Lung microvascular endothelial cell (primary cell): ENCODE measurements around the gene HES5. TPM values are rescaled to one million over a fixed set of nuclear protein-coding genes. Genes with fewer than 3 reads are reported as not detected.

ENCODE experiments used
- DNase-seq, 2 donors: peaks; one replicate each; pipeline versions ENCODE4 v3.0.0 to v3.0.0-alpha.2; 2010; ENCODE audit warnings: low read depth in 2 of 2
- total RNA-seq: library from RNA; depleted of rRNA; stranded (reverse); fragments of >200 nt; gene quantifications from 2 replicates; pipeline ENCODE4 v1.2.1, GENCODE V29; 2014

The HES5 gene
- total RNA-seq, 1 donor from 2014 or later, result not detected

DNA sequence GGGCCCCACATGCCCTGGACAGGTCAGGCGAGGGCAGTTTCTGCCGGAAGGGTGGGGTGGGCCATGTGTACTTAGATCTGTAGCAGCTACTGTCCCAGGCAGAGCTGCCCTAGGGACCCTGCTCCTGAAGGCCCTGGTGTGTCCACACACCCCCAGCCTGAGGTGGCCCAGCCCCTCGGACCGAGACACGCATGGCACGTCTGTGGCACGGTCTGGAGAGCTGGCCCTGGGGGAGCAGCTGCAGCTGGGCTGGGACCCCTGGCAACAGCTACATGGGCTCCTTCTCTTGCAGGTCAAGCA, 28.3 kb downstream of the HES5 start:
- DNase-seq, result no peak

DNA sequence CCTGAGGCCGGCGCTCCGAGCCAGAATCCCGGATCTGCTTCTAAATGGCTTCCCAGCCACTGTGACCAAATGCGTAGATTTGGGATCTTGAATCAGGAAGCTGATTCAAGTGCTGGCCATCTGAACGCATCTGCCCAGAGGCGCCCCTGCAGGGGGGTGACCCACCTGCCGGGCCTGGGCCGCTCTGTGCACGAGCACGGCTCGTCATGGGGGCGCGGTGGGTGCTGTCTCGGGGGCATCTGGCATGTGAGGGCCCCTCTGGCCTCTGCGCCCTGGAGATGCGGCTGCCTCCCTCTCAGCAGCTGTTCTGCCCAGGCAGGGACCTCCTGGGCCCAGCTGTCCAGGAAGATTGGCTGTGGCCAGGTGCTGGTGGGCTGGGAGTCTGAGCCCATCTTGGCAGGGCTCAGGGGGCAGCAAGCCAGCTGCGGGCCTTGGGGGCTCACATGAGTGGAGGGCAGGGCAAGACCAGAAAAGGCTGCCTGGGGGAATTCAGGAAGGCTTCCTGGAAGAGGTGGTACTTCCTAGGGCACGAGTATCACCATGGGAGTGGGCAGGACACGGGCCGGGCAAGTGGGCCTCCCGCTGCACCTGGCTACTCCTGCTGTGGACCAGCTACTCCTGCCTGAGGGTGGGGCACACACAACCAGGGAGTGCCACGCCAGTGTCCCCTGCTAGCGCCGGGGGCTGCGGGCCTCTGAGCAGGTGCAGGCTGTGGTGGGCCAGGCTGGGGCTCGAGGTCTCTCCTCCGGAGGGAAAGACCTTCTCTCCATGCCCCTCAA, 28.8 kb downstream of the HES5 start:
- no peak for DNase-seq

DNA sequence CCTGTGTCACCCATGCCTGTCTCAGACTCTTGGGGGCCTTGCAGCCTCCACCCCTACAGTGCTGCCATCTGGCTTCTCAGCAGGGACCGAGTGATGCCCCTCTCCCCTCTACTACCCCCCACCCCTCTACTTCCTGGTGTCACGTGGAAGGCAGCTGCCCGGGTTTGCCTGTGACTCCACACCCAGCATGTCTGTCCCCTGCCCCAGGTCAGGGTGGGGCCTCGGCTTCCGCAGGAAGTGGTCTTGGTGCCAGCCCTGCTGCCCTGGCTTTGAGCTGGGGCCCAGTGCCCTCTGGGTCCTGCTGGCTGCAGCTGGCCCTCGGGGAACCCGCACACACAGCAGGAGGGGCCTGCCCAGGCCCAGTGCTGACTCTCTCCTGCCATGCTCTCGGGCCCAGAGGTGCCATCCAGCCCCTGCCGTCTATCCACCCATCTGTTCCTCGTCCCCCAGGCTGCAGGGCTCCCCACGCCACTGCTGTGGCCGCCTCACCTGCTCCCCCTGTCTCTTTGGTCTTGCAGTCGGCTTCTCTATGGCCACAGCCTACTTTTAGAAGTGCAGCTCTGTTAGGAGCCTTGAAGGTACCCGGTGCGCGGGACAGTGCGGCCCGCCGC, 30.0 kb downstream of the HES5 start:
- DNase-seq, result no peak

DNA sequence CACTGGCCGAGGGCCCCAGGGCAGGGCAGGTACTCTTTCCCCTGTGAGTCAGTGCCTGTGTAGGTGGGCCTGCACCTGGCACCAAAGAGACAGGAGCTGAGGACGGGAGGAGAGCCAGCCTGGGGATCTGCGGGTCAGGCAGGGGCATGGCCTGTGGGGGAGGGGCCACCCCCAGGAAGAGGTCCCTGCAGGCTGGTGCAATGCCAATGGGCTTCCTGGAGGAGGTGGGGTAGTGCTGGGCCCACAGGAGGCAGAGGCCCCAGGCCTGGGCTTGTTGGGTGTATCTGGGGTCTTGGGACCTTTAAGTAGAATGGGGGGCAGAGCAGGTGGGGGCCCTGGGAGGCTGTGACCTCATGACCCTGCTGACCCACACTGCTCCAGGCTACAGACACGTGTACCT, 30.8 kb downstream of the HES5 start:
- DNase-seq, result no peak

- DNase-seq, result no peak
Observed at GRCh38 chr1:2498648-2499047, 31.4 kb downstream of the HES5 start.

GRCh38 chr1:2497891-2498290, 32.2 kb downstream of the HES5 start:
- no peak for DNase-seq

DNA sequence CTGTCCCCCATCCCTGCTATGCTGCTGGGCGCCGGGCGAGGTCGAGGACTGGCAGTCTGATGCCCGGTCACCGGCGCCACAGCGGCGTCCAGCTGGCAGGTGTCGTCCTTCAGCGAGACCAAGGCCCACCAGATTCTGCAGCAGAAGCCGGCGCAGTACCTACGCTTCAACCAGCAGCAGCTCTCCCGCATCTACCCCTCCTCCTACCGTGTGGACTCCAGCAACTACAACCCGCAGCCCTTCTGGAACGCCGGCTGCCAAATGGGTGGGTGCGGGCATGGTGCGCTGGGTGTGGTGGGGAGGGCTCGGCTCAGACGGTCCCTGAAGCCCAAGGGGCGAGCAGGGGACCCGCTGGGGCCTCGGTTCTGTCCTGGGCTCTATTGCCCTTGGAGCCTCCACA, 33.3 kb downstream of the HES5 start:
- DNase-seq, result no peak

DNA sequence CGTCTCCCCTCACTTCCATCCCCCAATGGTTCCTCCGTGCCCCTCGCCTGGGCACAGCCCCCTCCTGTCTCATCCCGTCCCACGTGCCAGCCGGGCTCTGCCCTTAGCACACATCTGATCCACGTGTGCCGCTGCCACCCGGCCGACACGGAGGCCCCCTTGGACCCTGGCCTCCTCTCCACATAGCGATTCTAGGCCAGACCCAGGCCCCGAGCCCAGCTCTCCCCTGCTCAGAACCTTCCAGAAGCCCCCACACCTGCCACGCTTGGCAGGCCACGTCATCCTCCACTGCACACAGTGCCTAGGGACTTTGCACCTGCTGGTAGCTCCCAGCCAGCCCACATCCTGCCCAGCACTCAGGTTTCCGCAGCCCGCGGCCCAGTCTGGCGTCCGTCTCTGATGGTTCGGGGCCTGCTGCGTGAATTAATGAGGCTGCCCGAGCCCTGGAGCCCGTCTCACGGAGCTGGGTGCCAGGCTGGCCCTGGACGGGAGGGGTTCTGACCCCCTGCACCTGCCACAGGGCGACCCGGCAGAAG, 33.9 kb downstream of the HES5 start:
- no peak for DNase-seq

- DNase-seq, result no peak
Observed at GRCh38 chr1:2495546-2495945, 34.5 kb downstream of the HES5 start.

DNA sequence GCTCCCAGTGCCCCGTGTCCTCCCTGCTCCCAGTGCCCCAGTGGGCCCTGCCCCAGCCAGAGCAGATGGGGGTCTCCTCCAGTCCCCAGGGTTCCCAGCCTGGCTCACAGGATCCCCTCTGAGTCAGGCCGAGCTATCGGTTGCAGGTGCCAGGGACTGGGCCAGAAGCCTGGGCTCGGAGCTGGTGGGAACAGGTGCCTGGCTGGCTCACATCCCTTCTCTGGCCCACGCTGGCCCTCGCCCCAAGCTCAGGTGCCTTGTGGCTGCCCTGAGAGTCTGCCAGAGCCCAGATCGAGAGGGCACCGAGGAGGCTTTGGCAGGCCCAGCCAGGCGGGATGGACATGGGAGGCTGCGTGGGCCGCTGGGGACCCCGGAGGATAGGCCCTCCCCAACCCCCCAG, 35.0 kb downstream of the HES5 start:
- DNase-seq, result no peak

DNA sequence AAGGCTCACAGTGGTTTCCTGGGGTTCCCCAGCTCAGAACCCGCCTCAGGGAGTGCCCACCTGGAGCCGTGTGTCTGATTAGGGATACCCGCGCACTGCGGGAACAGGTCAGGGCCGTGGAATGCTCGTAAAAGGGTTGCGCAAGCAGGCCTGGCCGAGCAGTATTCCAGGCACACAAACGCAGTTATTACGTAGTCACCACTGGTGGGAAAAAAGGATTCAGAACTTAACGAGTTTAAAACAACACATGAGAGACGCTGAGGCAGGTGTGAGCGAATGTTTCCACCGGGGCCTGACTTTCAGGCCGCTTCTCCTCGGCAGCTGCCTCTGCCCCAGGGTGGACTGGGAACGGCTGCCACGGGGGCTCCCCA, 35.8 kb downstream of the HES5 start:
- no peak for DNase-seq

DNA sequence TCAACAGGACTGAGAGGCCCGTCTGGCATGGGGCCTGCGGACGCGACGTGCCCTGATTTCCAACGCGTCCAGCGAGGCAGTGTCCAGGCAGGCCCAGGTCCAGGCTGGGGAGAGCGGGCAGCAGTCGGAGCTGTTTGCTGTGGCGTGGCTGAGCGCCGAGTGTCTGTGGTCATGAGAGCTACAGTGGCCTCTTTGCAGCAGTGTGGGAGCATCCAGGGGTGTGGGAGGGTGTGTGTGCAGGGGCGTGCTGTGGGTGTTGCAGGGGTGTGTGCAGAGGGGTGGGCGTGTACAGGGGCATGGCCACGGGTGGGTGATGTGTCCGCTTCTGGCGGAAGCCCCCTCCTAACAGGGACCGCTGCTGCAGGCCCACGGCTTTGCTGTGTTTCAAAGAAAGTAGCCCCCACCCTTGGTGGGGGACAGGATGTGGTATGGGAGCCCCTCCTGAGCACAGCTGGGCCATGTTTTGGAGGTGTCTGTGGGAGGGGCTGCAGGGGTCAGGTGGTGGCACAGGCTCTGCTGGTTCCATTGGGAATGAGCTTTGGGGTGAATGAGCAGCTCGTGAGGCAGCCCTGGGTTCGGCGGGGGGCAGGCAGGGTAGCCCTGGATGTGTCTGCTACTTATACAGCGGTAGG, 36.3 kb downstream of the HES5 start:
- no peak for DNase-seq

- DNase-seq, result no peak
Observed at GRCh38 chr1:2493218-2493617, 36.8 kb downstream of the HES5 start.

DNA sequence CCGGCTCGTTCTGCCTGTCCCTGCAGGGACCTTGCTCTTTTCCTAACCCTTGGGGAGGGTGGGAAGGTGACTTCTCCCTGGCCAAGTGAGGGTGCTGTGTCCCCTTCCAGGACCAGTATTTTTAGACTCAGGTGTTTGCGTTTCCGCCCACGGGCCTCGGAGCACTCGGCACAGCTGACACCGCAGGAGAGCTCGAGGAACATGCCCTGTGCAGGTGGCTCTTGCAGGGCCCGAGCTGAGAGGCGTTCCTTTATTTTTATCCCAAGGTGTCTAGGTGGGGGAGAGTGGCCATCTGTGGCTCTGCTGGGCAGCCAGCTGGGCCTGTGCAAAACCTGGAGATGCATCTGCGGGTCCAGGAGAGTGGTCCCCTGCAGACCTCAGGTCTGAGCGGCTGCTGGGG, 38.0 kb downstream of the HES5 start:
- no peak for DNase-seq

DNA sequence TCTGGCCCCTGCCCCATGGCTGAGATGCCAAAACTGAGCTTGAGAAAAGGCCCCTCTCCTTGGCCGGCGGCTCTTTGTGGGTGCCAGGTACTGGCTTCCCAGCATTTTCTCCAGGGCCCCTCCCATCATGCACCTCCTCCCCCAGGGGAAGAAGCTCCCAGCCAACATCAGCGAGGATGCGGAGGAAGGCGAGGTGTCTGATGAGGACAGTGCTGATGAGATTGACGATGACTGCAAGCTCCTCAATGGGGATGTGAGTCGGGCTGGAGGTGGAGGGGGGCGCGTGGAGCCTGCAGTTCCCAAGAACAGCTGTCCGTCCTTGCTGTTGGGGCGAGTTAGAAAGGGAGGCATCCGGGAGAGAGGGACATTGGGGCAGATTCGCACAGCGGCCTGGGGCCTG, 40.4 kb downstream of the HES5 start:
- DNase-seq, result no peak

- DNase-seq, result no peak
Observed at GRCh38 chr1:2488688-2489087, 41.4 kb downstream of the HES5 start.

- no peak for DNase-seq
Observed at GRCh38 chr1:2486558-2486957, 43.5 kb downstream of the HES5 start.

DNA sequence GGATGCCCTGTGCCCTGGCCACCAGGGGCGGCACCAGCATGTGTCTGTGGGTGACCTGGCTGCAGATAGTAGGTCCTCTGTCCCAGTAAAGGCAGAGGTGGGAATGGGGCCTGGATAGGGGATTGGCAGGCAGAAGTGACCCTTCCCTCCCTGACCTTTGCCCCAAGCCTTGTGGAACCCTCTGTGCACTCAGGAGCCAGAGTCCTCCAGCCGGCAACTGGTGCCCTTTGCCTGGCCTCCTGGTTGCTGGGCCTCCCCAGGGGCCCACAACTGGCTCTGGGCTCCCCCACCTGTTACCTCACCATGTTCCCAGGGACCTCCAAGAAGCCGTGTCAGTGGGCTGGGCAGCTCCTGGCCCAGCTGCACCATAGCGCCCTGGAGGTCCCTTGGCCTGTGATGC, 44.0 kb downstream of the HES5 start:
- no peak for DNase-seq

DNA sequence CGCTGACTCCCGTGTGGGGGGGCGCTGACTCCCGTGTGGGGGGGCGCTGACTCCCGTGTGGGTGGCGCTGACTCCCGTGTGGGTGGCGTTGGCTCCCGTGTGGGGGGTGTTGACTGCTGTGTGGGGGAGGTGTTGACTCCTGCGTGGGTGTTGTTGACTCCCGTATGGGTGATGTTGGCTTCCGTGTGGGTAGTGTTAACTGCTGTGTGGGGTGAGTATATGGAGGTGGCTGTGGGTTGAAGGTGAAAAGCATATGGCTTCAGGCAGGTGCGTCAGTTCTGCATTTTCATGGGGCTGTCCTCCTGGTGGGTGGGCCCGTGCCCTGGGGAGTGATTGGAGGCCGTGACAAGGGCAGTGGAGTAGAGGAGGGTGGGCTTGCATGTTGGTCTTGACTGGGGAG, 46.1 kb downstream of the HES5 start:
- no peak for DNase-seq

DNA sequence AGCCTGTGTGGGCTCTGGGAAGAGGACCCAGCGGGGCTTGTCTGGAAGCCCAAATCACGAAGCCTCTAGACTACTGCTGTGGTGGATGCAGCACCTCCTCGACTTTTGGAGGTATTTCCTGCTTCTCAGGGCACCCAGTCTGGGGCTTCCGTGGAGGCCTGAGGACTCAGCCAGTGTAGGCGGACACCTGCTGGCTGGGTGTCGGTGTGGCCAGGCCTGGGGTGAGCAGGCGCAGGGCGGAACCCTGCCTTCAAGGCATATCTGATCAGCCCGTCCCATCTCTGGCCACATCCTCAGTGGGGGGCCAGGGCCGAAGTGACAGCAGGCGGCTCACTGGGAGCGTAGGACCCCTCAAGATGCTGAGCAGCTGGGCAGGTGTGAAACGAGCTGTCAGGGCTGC, 47.0 kb downstream of the HES5 start:
- DNase-seq, result no peak

- DNase-seq, result no peak
Observed at GRCh38 chr1:2482588-2482987, 47.5 kb downstream of the HES5 start.

DNA sequence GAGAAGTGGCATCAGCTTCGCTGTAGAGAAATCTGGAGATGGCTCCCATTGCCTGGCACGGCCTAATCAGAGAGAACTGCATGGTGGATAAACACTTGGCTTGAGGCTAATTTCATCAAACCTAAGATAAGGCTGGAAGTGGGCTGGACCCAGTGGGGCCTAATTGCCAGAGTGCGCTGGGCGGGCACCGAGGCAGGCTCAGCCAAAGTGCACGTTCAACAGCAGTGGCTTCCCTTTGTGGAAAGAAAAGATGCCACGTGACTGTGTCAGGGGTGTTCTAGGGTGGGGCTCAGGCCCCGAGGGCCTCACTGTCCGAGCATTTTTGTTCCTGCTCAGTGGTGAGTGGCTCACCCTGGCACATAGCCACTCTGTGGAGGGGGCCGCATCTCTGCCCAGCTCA, 48.2 kb downstream of the HES5 start:
- DNase-seq, result no peak

DNA sequence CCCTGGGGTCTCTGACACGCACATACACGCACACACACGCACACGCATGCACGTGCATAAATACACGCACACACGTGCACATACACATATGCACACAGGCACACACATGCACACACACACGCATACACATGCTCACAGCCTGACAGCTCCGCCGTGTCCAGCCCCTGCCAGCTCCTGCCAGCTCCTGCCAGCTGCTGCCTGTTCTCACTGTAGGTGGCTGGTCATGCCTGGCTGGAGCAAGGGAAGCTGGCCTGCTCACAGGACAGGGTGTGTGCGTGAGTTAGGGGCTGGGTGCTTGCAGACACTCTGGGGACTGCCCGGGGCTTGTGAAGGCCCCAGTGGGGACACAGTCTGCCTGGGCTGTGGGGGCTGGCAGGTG, 49.1 kb downstream of the HES5 start:
- no peak for DNase-seq
